ENCODE data around the gene CA4.

Gene CA4

GRCh38 chr17:60128171-60128859 is 21.5 kb upstream of the CA4 start:
- peak overlapping the region; percentile 42 for H3K4me3 ChIP-seq
- no peaks in the 10 kb centered on the region for H3K36me3 ChIP-seq (ENCODE audit: insufficient read depth, low read length)
- peak overlapping the region; percentile 4 for H3K9ac ChIP-seq (ENCODE audit: insufficient read length)
- no peak for DNase-seq (ENCODE audit: low read depth, low spot score)
- peak overlapping the region; percentile 87 for H3K27ac ChIP-seq
- no peaks in the 10 kb centered on the region for H3K9me3 ChIP-seq (ENCODE audit: low read depth, low read length)
- no peak for TF ChIP-seq EZH2 (IDR thresholded peaks at IDR 0.05)
- no peak for TF ChIP-seq FOXP2 (optimal IDR thresholded peaks at IDR 0.05; ENCODE audit: control extremely low read depth, extremely low read length, insufficient read depth)
- TF ChIP-seq POLR2AphosphoS5 (IDR thresholded peaks at IDR 0.05; ENCODE audit: borderline replicate concordance, low read depth, low read length) = no peak

- TF ChIP-seq EZH2 (IDR thresholded peaks at IDR 0.05) = no peak
- no peak for TF ChIP-seq POLR2AphosphoS5 (IDR thresholded peaks at IDR 0.05; ENCODE audit: borderline replicate concordance, low read depth, low read length)
- no peak for TF ChIP-seq FOXP2 (optimal IDR thresholded peaks at IDR 0.05; ENCODE audit: control extremely low read depth, extremely low read length, insufficient read depth)
Measured at GRCh38 chr17:60129164-60129563, 20.6 kb upstream of the CA4 start.

GRCh38 chr17:60130466-60130865 is 19.3 kb upstream of the CA4 start:
- TF ChIP-seq EZH2 (IDR thresholded peaks at IDR 0.05) = no peak
- no peak for TF ChIP-seq FOXP2 (optimal IDR thresholded peaks at IDR 0.05; ENCODE audit: control extremely low read depth, extremely low read length, insufficient read depth)
- Histone ChIP-seq H3K9me3 (ENCODE audit: low read depth, low read length) (no peaks in the 10 kb centered on the region), H3K9ac (ENCODE audit: insufficient read length) (no peak overlapping the region), H3K36me3 (ENCODE audit: insufficient read depth, low read length) (no peaks in the 10 kb centered on the region), H3K4me3 (no peak overlapping the region), H3K27ac (no peak overlapping the region)
- no peak for DNase-seq (ENCODE audit: low read depth, low spot score)

More at GRCh38 chr17:60129164-60129563, 20.6 kb upstream of the CA4 start:
- no peaks in the 10 kb centered on the region for H3K36me3 ChIP-seq (ENCODE audit: insufficient read depth, low read length)
- no peak for DNase-seq (ENCODE audit: low read depth, low spot score)
- no peak overlapping the region for H3K4me3 ChIP-seq
- H3K9ac ChIP-seq (ENCODE audit: insufficient read length) = no peak overlapping the region
- no peaks in the 10 kb centered on the region for H3K9me3 ChIP-seq (ENCODE audit: low read depth, low read length)
- H3K27ac ChIP-seq = peak overlapping the region; percentile 87

GRCh38 chr17:60134396-60135150 is 15.2 kb upstream of the CA4 start:
- TF ChIP-seq POLR2AphosphoS5 (IDR thresholded peaks at IDR 0.05; ENCODE audit: borderline replicate concordance, low read depth, low read length) (no peak), EZH2 (IDR thresholded peaks at IDR 0.05) (no peak), FOXP2 (optimal IDR thresholded peaks at IDR 0.05; ENCODE audit: control extremely low read depth, extremely low read length, insufficient read depth) (no peak)
- Histone ChIP-seq H3K4me3 (peak overlapping the region; percentile 97), H3K27ac (no peak overlapping the region), H3K9ac (ENCODE audit: insufficient read length) (peak overlapping the region; percentile 81), H3K9me3 (ENCODE audit: low read depth, low read length) (no peaks in the 10 kb centered on the region), H3K36me3 (ENCODE audit: insufficient read depth, low read length) (no peaks in the 10 kb centered on the region)
- no peak for DNase-seq (ENCODE audit: low read depth, low spot score)

- Histone ChIP-seq H3K9me3 (ENCODE audit: low read depth, low read length) (no peaks in the 10 kb centered on the region), H3K27ac (no peak overlapping the region), H3K36me3 (ENCODE audit: insufficient read depth, low read length) (no peaks in the 10 kb centered on the region), H3K9ac (ENCODE audit: insufficient read length) (peak overlapping the region; percentile 81), H3K4me3 (peak overlapping the region; percentile 97)
- no peak for DNase-seq (ENCODE audit: low read depth, low spot score)
- TF ChIP-seq POLR2AphosphoS5 (IDR thresholded peaks at IDR 0.05; ENCODE audit: borderline replicate concordance, low read depth, low read length) = peak; percentile 81
- no peak for TF ChIP-seq FOXP2 (optimal IDR thresholded peaks at IDR 0.05; ENCODE audit: control extremely low read depth, extremely low read length, insufficient read depth)
- TF ChIP-seq EZH2 (IDR thresholded peaks at IDR 0.05) = no peak
Measured at GRCh38 chr17:60135151-60135950, 14.4 kb upstream of the CA4 start.

GRCh38 chr17:60135951-60136666 is 13.7 kb upstream of the CA4 start:
- Histone ChIP-seq H3K36me3 (ENCODE audit: insufficient read depth, low read length) (no peaks in the 10 kb centered on the region), H3K4me3 (peak overlapping the region; percentile 97), H3K27ac (no peak overlapping the region), H3K9ac (ENCODE audit: insufficient read length) (no peak overlapping the region), H3K9me3 (ENCODE audit: low read depth, low read length) (no peaks in the 10 kb centered on the region)
- no peak for TF ChIP-seq POLR2AphosphoS5 (IDR thresholded peaks at IDR 0.05; ENCODE audit: borderline replicate concordance, low read depth, low read length)
- TF ChIP-seq EZH2 (IDR thresholded peaks at IDR 0.05) = no peak
- no peak for TF ChIP-seq FOXP2 (optimal IDR thresholded peaks at IDR 0.05; ENCODE audit: control extremely low read depth, extremely low read length, insufficient read depth)
- no peak for DNase-seq (ENCODE audit: low read depth, low spot score)

GRCh38 chr17:60137731-60138130 is 12.0 kb upstream of the CA4 start:
- H3K4me3 ChIP-seq = no peak overlapping the region
- H3K9me3 ChIP-seq (ENCODE audit: low read depth, low read length) = no peaks in the 10 kb centered on the region
- H3K27ac ChIP-seq = no peak overlapping the region
- H3K36me3 ChIP-seq (ENCODE audit: insufficient read depth, low read length) = no peaks in the 10 kb centered on the region
- H3K9ac ChIP-seq (ENCODE audit: insufficient read length) = no peak overlapping the region
- TF ChIP-seq FOXP2 (optimal IDR thresholded peaks at IDR 0.05; ENCODE audit: control extremely low read depth, extremely low read length, insufficient read depth) = no peak
- no peak for DNase-seq (ENCODE audit: low read depth, low spot score)

Data from SK-N-MC (cell line).